Measurements from ENCODE around the gene KRT16.
"Not testable (repeated sequence)": the region's sequence is repeated elsewhere in the genome, so short reads cannot be mapped to it uniquely, and the experiment has no call there.

KRT16 gene

GRCh38 chr17:41627316-41628072 is 14.9 kb upstream of the KRT16 start:
- no peak for DNase-seq

- not testable (repeated sequence) for DNase-seq
These were observed 14.3 kb upstream of the KRT16 start for GRCh38 chr17:41626914-41627295.

GRCh38 chr17:41626028-41626913 is 13.7 kb upstream of the KRT16 start:
- not testable (repeated sequence) for DNase-seq

GRCh38 chr17:41625602-41626001 is 13.0 kb upstream of the KRT16 start:
- no peak for DNase-seq

GRCh38 chr17:41624208-41625101 is 11.9 kb upstream of the KRT16 start, which contains the start of gene KRT17:
TSS of gene KRT17 (minus strand) at chr17:41624575. CDS start at chr17:41624509, 66 bp downstream.
- DNase-seq = no peak

- not testable (repeated sequence) for DNase-seq
These were observed 10.8 kb upstream of the KRT16 start for GRCh38 chr17:41623184-41623861.

- not testable (repeated sequence) for DNase-seq
These were observed 10.0 kb upstream of the KRT16 start for GRCh38 chr17:41622340-41623183.

GRCh38 chr17:41621916-41622315 is 9.3 kb upstream of the KRT16 start:
- DNase-seq = no peak

- not testable (repeated sequence) for DNase-seq
These were observed 8.9 kb upstream of the KRT16 start for GRCh38 chr17:41621435-41621817.

GRCh38 chr17:41620583-41621434 is 8.2 kb upstream of the KRT16 start:
- DNase-seq = no peak

GRCh38 chr17:41619927-41620582 is 7.5 kb upstream of the KRT16 start:
- DNase-seq = not testable (repeated sequence)

GRCh38 chr17:41619036-41619926 is 6.7 kb upstream of the KRT16 start:
- DNase-seq = no peak

- no peak for DNase-seq
These were observed 5.9 kb upstream of the KRT16 start for GRCh38 chr17:41618341-41619035.

GRCh38 chr17:41617698-41618097 is 5.1 kb upstream of the KRT16 start:
- no peak for DNase-seq

- DNase-seq = no peak
These were observed 4.6 kb upstream of the KRT16 start for GRCh38 chr17:41617136-41617535.

- DNase-seq = not testable (repeated sequence)
These were observed 3.9 kb upstream of the KRT16 start for GRCh38 chr17:41616486-41616885.

GRCh38 chr17:41615454-41615853 is 2.9 kb upstream of the KRT16 start:
- peak; percentile 55 for DNase-seq

- DNase-seq = peak; percentile 29
These were observed 2.2 kb upstream of the KRT16 start for GRCh38 chr17:41614767-41615166.
